PC-3 (cell line): Measurements from ENCODE around the gene KCNQ1.

Experiments used
- EZH2 ChIP-seq: fragments of 300-600 bp; sonication (generic); IDR thresholded peaks from one replicate; pipeline ENCODE4 v1.6.1; 2017; ENCODE audit warnings: antibody characterized with exemption, mild to moderate bottlenecking, low read length; ENCODE audit not compliant: unreplicated experiment
- EZH2phosphoT487 ChIP-seq: fragments of 300-600 bp; sonication (generic); IDR thresholded peaks from 2 replicates; pipeline ENCODE4 v1.6.1; 2018; ENCODE audit warnings: mild to moderate bottlenecking, antibody characterized with exemption, low read length, borderline replicate concordance
- TF ChIP-seq, protein P1 (sequence below): fragments of 300-600 bp; sonication (generic); conservative IDR thresholded peaks from 2 replicates; pipeline ENCODE4 v1.5.1; 2017; ENCODE audit warnings: antibody characterized with exemption, low read depth, mild to moderate bottlenecking, low read length

DNA sequence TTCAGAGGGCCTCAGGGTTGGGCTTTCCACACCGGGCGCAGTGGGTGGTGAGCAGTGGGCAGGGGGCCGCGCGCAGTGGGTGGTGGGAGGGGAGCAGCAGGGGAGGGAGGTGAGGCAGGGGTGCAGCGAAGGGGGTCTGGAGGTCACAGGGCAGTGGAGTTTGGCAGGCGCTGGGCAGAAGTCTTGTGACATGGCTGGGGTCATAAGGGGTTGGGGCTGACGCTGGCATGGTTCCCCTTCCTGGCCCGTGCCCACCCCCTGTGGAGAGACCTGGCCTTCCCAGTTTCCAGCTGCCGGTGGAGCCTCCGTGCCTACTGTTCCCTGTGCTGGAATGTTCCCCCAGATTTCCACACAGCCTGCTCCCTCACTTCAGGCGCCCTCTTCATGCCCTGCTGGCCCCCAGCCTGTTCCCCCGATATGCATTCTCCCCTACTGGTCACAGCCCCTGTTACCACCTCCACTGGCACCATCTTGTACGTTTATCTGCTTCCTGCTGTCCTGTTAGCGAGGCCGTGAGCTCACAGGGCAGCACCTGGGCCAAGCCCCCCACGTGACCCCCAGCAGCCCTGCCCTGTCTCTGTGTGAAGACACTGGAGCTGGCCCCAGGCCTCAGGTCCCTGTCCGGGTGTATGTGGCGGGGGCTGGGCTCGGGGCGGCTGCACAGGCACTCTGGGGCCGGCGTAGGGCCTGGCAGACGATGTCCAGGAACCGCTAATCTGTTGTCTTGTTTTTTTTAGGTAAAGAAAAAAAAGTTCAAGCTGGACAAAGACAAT lies 143.4 kb downstream of the KCNQ1 start:
- TF ChIP-seq, protein P1, sequence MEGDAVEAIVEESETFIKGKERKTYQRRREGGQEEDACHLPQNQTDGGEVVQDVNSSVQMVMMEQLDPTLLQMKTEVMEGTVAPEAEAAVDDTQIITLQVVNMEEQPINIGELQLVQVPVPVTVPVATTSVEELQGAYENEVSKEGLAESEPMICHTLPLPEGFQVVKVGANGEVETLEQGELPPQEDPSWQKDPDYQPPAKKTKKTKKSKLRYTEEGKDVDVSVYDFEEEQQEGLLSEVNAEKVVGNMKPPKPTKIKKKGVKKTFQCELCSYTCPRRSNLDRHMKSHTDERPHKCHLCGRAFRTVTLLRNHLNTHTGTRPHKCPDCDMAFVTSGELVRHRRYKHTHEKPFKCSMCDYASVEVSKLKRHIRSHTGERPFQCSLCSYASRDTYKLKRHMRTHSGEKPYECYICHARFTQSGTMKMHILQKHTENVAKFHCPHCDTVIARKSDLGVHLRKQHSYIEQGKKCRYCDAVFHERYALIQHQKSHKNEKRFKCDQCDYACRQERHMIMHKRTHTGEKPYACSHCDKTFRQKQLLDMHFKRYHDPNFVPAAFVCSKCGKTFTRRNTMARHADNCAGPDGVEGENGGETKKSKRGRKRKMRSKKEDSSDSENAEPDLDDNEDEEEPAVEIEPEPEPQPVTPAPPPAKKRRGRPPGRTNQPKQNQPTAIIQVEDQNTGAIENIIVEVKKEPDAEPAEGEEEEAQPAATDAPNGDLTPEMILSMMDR: no peak
- TF ChIP-seq EZH2: no peak
- TF ChIP-seq EZH2phosphoT487: no peak
